HG03439 (cell line): ENCODE measurements around the gene ZNF620.
"Not testable (repeated sequence)": the region's sequence is repeated elsewhere in the genome, so short reads cannot be mapped to it uniquely, and the experiment has no call there.

Experiments
- ATAC-seq: cut with Tn5 transposase; IDR thresholded peaks from one replicate; pipeline ENCODE4 v1.9.1; 2021; ENCODE audit warnings: mild to moderate bottlenecking, moderate library complexity; ENCODE audit not compliant: unreplicated experiment

ZNF620 gene

DNA sequence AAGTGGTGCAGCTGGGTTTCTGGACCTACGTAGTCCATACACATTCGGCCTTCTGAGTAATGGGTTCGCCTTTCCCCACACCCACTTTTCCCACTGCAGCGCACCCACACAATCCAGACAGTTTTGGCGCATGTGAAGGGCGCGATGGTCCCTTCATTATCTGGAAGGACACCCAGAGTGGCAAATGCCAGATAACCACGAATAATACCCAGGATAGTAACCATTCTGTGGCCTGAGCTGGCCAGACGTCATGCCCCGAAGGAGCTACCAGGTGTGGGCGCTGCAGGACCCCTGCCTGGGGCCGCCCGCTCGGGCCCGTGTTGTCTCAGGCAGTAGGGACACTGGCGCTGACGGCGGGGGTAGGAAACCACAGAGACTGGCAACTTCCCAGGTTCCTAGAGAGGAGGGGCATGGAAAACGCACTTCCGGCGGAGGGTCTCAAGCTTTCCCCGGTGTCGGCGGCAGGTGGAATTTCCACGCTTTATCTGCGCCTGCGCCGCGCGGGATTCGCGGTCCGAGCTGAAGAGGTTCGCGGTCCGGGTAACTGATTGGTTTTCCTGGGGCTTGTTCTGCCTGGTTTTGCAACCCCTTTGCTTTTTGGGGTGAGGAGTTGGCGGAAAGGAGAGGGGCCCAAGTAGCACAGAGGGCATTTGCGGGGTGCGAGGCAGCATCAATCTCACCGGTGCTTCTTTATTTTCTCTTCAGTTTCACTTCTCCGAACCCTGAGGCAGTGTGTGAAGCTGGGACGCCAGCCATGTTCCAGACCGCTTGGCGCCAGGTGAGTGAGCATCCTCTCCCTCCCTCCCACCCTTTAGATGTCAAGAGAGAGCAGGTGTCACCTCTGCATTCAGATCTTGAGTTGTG, at the start of gene ZNF620:
ZNF620 (plus strand) TSS at position 441 of the 864 bp plus-strand sequence; CDS start at position 755, 314 bp downstream.
- ATAC-seq: peak; percentile 65

DNA sequence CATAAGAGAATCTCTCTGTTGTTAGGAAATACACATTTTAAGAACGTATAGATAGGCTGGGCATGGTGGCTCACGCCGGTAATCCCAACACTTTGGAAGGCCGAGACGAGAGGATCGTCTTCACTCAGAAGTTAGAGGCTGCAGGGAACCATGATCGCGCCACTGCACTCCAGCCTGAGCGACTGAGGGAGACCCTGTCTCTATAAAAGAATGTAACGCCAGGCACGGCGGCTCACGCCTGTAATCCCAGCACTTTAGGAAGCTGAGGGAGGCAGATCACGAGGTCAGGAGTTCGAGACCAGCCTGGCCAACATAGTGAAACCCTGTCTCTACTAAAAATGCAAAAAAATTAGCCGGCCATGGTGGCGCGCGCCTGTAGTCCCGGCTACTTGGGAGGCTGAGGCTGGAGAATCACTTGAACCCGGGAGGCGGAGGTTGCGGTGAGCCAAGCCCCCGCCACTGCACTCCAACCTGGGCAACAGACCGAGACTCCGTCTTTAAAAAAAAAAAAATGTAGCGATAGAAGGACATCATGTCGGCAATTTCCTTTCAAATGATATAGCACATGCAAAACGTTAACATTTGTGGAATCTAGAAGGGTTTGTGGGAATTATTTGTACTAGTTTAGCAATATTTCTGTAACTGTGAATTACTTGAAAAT, 49.4 kb upstream of the ZNF620 start:
- no peak for ATAC-seq

DNA sequence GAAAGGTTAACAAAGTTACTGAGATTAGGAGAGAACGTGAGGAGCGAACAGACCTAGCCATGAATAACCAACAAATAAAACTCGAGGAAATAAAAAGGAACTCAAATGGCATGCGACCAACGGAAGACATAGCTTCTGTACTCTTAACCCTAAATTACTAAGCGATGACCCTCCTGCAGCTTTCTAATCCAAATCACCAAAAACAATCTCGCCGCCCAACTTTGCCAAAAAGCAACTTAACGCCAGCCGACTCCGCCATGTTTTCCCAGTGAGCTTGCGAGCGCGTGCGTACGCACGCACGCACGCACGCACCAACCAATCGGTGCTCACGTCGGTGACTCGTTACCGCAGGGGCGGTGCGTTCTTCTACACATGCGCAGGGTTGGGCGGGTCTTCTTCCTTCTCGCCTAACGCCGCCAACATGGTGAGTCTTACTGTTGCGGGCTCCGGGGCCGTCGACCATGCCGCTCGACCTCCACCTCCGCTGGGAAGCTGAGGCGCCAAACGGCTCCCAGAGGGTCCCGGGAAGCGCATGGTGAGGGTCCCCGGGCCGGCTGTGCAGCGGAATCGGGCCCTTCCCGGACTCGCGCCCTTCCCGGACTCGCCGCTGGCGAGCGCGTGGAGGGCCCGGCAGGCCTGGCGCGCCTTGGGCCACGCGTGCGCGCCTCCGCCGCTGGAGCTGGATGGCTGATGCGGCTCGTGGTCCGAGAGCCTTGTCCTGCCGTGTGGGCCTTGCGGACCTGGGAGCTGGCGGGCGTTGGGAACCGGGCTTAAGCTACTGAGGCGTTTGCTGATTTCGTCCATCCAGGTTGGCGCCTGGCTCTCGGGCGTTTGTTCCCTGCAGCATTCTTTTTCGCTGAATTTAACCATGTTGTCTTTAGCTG, 48.7 kb upstream of the ZNF620 start, which contains the start of gene RPL14:
RPL14 (plus strand) TSS at position 400 of the 884 bp plus-strand sequence; CDS start at position 533, 133 bp downstream.
- ATAC-seq: peak; percentile 64

DNA sequence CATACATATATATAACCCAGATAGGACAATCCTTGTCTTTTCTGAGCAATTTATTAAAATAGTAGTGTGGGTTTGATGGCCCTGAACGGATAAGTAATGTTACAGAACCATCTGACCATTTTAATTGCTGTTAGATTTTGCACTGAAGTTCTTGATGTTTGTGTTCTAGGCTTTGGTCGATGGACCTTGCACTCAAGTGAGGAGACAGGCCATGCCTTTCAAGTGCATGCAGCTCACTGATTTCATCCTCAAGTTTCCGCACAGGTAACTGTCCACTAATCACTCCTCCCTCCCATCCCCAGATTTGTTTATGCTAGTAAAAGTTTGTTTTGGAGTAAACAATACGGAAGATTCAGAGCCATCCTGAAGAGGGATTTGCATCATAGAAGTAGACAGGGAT, 47.4 kb upstream of the ZNF620 start:
- no peak for ATAC-seq

DNA sequence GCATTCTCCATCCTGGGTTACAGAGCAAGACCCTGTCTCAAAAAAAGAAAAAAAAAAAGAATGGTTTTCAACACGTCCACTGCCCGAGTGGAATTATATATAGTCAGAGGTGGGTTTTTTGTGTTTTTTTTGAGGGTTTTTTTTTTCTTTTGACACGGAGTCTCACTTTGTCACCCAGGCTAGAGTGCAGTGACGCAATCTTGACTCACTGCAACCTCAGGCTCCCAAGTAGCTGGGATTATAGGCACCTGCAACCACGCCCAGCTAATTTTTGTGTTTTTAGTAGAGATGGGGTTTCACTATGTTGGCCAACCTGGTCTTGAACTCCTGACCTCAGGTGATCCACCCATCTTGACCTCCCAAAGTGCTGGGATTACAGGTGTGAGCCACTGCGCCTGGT, 45.4 kb upstream of the ZNF620 start:
- ATAC-seq: not testable (repeated sequence)

DNA sequence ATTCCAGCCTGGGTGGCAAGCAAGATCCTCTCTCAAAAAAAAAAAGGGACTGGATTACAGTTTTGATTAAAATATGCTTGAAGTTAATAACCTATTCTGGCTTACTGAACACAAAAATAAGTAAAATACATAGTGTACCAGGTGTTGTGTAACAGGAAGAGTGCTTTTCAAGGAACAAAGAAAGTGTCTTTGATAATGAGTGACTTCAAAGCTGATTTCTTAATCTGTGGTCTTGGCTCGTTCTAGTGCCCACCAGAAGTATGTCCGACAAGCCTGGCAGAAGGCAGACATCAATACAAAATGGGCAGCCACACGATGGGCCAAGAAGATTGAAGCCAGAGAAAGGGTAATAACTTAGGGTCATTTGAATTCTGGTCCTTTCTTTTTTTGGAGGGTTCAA, 44.7 kb upstream of the ZNF620 start:
- no peak for ATAC-seq

DNA sequence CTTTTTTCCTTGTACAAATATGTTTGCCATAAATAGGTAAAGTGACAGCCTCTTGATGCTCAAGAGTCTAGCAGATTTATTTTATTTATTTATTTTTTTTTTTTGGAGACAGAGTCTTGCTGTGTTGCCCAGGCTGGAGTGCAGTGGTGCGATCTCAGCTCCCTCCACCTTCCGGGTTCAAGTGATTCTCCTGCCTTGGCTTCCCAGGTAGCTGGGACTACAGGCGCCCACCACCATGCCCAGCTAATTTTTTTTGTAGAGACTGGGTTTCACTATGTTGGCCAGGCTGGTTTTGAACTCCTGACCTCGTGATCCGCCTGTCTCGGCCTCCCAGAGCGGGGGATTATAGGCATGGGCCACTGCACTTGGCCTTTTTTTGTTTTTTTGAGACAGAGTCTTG, 43.0 kb upstream of the ZNF620 start:
- not testable (repeated sequence) for ATAC-seq

DNA sequence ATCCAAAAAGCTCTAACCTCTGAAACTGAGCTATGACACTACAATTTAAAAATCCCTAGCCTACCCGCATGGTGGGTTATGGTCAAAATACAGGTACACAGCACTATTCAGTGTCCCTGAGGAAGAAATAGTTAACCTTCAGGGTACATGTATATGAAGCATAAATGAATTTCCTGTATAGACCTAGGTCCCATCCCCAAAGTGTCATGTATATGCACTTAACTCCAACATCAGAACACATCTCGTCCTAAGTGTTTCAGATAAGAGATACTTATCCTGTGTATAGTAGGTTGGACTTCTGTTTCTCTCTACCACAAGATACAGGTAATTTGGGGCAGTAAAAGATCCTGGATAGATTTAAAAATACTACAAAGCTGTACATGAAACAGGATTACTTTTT, 42.3 kb upstream of the ZNF620 start:
- no peak for ATAC-seq

DNA sequence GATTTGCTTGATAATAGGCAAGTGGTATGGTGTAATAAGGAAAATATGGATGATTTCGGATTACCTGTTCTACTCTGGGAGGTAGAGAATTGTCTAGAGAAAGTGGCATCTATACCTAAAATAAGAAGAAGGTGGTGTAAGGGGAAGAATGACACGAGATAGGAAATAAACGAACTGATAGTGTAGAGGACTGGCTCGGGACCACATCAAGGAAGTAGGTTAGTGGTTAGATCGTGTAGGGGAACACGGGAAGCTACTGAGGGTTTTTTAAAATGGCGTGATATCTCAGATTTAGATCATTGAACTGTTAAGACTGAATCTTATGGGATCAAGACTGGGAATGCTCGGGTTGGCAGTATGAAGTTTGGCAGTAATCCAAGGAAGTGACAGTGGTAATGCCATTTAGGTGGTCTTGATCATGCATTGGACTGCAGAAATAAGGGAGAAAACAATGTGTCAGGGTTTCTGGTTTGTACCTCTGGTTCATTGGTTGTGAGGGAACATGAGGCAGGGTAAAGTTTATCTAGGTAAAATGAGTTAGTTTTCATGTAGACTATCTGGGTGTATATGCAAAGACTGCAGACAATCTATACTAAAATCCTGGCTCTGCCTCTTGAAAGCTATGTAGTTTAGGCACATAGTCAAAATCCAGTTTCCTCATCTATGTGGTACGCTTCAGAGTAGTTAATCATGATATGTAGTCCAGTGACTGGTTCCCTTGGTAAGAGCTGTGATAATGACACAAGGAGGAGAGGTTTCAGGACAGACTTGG, 41.3 kb upstream of the ZNF620 start:
- ATAC-seq: no peak

DNA sequence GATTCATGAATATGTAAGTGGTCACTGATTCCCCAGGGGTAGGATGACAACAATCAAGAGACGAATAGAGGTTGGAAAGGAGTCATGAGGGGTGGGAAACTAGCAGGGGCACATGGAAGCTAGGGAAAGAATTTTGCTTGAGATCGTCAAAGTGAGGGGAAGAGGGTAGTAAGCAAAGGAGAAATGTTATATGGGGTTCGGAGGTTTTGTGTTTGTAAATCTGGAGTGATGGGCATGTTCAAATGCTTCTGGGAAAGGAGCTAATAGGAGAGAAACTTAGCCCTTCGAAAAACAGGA, 40.8 kb upstream of the ZNF620 start:
- ATAC-seq: no peak

DNA sequence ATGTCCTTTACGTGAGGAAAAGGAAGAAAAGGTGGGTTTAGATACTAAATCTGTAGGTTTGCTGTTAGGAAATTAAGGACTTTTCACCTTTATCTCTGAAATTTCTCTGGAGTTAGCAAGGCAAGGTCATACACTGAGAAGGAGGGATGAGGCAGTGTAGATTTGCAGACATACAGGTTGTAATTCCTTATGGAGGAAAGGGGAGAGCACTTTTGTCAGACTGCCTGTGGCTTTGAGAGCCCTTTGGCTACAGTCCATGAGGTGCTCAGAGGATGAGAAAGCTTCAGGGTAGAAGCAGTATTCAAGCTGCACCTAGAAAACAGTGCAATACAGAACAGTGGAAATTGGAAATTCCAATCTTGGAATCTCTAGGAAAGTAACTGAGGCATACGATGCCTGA, 40.4 kb upstream of the ZNF620 start:
- ATAC-seq: no peak

DNA sequence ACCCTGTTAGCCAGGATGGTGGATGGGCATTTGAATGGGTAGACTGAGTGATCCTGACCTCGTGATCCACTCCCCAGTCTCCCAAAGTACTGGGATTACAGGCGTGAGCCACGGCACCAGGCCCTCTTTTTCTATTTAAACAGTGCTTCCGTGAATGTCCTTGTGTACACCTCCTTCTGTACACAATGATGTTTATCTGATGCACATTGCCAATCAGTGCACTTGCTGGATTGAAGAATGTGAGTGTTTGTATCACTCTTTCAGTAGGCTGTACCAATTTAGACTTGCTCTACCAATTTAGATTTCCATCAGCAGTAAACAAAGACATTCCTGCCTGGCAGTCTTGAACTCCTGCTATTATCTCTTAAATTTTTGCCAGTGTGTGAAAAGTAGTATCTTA, 37.8 kb upstream of the ZNF620 start:
- ATAC-seq: no peak

DNA sequence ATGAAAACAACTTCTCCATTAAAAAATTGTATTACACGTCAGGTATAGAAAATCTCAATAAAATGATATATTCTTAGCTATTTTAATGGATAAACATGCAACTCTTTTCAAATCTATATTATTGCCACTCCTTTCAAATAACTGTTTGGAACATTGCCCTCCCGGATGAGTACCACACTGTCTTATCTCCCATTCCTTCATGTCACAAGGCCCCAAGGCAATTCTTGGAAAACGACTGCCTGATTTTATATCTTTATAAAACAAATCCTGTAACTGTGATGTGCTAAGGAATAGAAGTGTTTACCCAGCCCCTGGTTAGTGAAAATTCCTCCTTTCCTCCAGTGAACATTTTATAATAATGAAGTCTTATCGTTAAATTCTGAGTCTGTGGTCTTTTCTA, 35.1 kb upstream of the ZNF620 start:
- no peak for ATAC-seq

DNA sequence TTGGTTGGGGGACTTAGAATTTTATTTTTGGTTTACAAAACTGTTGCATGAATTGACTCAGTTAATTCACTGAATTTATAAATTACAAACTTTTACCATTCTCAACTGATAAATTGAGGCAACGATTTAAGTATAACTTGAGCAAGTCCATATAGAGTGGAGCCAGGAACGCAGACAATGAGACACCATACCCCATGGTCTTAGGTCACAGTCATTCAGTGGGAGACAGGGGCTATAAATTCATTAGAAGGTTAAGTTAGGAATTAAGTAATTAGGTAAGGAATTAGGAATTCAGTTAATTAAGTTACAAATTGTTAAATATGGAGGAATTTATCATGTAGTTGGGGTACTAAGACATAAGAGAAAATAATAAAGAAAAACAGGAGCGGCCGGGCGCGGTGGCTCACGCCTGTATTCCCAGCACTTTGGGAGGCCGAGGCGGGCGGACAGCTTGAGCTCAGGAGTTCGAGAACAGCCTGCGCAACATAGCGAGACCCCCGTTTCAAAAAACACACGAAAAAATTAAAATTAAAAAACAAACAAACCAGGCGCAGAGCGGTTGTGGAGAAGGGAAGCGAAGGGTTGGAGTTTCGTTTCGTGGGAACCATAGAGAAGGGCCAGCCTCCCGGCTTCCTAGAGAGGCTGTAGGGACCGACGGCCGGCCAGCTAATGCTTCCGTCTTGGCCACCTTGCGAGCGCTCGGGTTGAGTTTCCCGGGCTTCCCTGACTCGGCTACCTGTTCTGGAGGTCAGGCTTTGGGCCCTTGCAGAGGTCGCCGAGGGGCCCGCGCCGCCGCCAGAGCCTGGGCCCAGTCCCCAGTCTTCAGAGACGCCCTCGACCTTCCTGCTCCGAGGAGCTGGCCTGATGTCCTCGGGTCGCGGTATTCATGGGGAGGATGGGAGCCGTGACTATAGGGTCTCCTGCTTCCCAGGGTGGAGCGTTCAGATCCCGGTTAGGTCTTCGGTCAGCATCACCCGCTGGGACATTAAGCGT, 29.1 kb upstream of the ZNF620 start, which contains the start of gene ZNF619:
ZNF619 (plus strand) TSS at position 645 of the 993 bp plus-strand sequence. CDS start 858 bp downstream, outside the sequence.
- ATAC-seq: peak; percentile 79

DNA sequence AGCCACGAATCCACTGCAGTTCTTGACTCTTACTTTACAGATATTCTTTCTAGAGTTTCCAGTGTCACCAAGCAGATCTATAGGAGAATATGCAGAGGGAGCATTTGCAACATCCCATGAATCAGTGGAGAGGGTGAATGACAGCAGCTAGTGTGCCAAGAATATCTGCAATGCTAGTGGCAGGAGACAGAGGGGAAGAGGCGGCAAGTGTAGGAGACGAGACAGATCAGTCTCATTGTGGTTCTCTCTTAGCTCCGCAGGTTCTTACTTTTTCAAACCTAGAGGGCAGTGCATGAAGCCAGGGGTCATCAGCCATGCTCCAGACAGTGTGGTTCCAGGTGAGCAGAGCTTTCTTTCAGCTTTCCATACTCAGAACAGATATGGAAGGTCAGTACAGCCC, 28.2 kb upstream of the ZNF620 start:
- ATAC-seq: no peak

DNA sequence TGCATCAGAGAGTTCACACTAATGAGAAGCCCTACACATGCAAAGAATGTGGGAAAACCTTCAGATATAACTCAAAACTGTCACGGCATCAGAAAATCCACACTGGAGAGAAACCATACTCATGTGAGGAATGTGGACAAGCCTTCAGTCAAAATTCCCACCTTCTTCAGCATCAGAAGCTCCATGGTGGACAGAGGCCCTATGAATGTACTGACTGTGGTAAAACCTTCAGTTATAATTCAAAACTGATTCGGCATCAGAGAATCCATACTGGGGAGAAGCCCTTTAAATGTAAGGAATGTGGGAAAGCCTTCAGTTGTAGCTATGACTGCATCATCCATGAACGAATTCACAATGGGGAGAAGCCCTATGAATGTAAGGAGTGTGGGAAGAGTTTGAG, 18.7 kb upstream of the ZNF620 start:
- ATAC-seq: no peak

DNA sequence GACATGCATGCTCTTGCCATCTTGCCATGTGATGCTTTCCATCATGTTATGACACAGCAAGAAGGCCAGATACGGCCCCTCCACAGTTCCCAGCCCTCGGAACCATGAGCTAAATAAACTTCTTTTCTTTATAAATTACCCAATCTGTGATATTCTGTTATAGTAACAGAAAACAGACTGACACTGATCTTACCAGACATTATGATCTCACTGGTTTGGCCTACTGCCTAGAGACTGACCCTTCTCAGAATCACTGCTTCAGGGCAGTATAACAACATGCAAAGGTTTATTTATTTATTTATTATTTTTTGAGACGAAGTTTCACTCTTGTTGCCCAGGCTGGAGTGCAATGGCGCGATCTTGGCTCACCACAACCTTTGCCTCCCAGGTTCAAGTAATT, 14.9 kb upstream of the ZNF620 start:
- ATAC-seq: no peak

DNA sequence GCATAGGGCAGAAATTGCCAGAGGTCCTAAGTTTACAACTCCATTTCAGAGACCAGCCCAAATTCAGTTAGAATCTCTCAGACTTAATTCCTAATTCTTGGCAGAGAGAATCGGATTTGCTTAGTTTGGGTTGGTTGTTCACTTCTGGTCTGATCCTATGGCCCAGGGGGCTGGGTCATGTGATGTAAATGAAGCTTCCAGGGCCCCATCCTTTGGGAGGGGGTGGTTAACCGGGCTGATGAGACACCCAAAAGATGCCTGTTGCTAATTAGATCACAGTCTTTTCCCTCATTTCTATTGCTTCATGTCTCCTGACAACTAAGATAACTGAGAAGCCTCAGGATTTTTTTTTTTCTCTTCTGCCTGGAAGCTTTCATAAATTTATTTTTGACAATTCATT, 11.1 kb upstream of the ZNF620 start:
- no peak for ATAC-seq

DNA sequence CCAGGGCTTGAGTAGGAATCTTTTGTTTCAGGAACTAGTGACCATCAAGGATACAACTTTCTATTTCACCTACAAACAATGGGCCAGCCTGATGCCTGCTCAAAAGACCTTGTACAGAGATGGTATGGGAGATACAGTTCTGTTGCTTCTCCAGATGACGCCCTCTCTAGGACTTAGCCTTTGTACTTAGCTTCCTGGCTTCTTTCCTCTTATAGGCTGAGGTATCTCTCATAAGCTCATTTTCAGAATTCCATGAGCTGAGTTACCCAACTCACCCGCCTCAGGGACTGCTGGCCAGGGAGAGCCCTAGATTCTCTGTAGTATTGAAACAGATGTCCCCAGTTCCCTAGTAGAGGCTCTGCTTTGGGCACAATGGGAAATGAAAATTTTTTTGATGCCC, 8.6 kb upstream of the ZNF620 start:
- no peak for ATAC-seq
